PFSK-1 (cell line): ENCODE measurements around the gene KRTAP5-1.

Source experiments
- POLR2AphosphoS5 ChIP-seq: IDR thresholded peaks from 2 replicates; pipeline ENCODE4 v1.6.1; 2012; ENCODE audit warnings: low read depth, mild to moderate bottlenecking, control low read depth, low read length, moderate library complexity
- TAF1 ChIP-seq: IDR thresholded peaks from 2 replicates; pipeline ENCODE4 v1.6.1; 2012; ENCODE audit warnings: low read length, control low read depth, borderline replicate concordance; ENCODE audit not compliant: insufficient read depth

DNA sequence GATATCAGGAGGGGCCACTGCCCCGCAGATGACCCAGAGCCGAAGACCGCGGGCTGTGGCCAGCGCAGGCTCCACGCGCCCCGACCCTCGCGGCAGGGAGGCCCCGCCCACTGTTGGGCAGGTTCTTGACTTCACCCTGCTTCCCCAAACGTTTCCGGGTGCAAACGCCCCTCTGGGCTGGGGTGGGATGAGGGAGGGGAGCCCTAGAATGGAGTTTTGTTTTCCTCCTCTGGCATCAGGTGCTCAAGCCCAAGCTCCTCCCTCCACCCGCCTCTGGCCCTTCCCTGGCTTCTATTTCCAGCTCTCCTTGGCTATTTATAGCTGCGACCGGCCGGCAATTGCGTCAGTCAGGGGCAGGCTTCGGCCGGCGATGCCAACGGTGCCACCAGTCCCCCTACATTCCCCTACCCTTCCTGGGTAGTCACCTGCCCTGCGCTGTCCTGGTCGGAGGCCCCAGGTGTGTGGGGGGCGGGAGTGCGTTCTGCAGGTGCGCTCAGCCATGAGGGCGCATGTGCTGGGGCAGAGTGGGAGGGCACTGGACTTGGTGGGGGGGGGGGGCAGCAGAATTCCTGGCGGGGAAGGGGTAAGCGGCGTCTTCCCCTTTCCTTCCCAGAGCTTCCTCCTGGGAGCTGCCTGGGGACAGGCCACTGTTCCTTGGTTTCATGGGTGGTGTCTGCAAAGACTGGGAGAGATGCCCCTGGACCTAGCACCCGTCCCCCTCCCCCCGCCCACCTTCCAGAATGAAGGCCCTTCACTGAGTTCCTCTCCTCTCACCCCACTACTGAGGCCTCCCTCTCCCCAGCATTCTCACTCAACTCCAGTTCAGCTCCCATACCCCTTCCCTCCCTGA lies 36.6 kb downstream of the KRTAP5-1 start:
- TF ChIP-seq POLR2AphosphoS5 (no peak), TAF1 (no peak)
